K562 (cell line): Measurements from ENCODE around the gene TMEM69. TPM values are rescaled to one million over a fixed set of nuclear protein-coding genes. Genes with fewer than 3 reads are reported as not detected.
A peak's percentile ranks its signal among the peaks of the same experiment; 100 is the strongest.

Experiments used
- GTF2E2 ChIP-seq: fragments of 200-800 bp; sonication (Bioruptor generic); IDR thresholded peaks from 2 replicates; pipeline ENCODE4 v1.6.1; 2016; ENCODE audit warnings: missing genetic modification characterization, missing compliant biosample characterization
- HNRNPL ChIP-seq: fragments of 200-400 bp; formaldehyde crosslinking; IDR thresholded peaks from 2 replicates; pipeline ENCODE4 v1.6.1; 2017; ENCODE audit warnings: low read depth, mild to moderate bottlenecking, low read length
- KLF6 ChIP-seq: fragments of 250-450 bp; sonication (Bioruptor Pico); IDR thresholded peaks from 2 replicates; pipeline ENCODE4 v1.4.0; 2020; ENCODE audit warnings: mild to moderate bottlenecking, moderate library complexity, borderline replicate concordance
- SIN3A ChIP-seq, 2 experiments: fragments of 150-350 bp in 1 of 2; IDR thresholded peaks; 2 replicates each; pipeline ENCODE4 v1.6.1; 2011 to 2016; ENCODE audit warnings: borderline replicate concordance in 2 of 2, low read depth in 2 of 2, low read length in 2 of 2, mild to moderate bottlenecking in 2 of 2, moderate library complexity in 2 of 2; ENCODE audit not compliant: control insufficient read depth in 1 of 2
- SMAD1 ChIP-seq: fragments of 150-350 bp; IDR thresholded peaks from 2 replicates; pipeline ENCODE4 v1.6.1; 2014; ENCODE audit warnings: low read length, low read depth; ENCODE audit not compliant: partially characterized antibody
- SPI1 ChIP-seq: IDR thresholded peaks from 2 replicates; pipeline ENCODE4 v1.6.1; 2011; ENCODE audit warnings: low read depth, low read length, control low read depth, borderline replicate concordance
- ZKSCAN8 ChIP-seq: fragments of 200-800 bp; sonication (Bioruptor generic); IDR thresholded peaks from 2 replicates; pipeline ENCODE4 v1.6.1; 2016; ENCODE audit warnings: missing genetic modification characterization, missing compliant biosample characterization
- ZNF146 ChIP-seq: IDR thresholded peaks from one replicate; pipeline ENCODE4 v1.6.1; 2018; ENCODE audit warnings: missing compliant biosample characterization; ENCODE audit not compliant: unreplicated experiment
- polyA plus RNA-seq, 8 experiments: library from polyadenylated mRNA; depleted of rRNA in 4 of 8; stranded (reverse) in 5 of 8; unstranded in 3 of 8; fragments of >200 nt; fragmentation: Nextera tagmentation in 2 of 8; fragmentation: Illumina TruSeq in 1 of 8; extraction: Ambion mirVana in 2 of 8; extraction: Trizol in 1 of 8; gene quantifications; 2 replicates each; pipeline versions ENCODE4 v1.2.1 to v1.2.3, GENCODE V29; 2011 to 2014; ENCODE audit warnings: inconsistent platforms in 1 of 8, missing spikeins in 1 of 8
- total RNA-seq, 7 experiments: library from RNA; depleted of rRNA in 6 of 7; stranded (reverse); fragments of >200 nt in 6 of 7; fragmentation: Illumina TruSeq in 2 of 7; extraction: Trizol in 2 of 7; gene quantifications; 2 replicates each; pipeline versions ENCODE4 v1.2.1 to v1.2.3, GENCODE V29; 2011 to 2021; ENCODE audit warnings: low replicate concordance in 1 of 7
- TF ChIP-seq, protein P1 (sequence below): fragments of 450-650 bp; IDR thresholded peaks from 2 replicates; pipeline ENCODE4 v1.6.1; 2016
- TF ChIP-seq, protein P2 (sequence below), 2 experiments: fragments of 450-650 bp in 1 of 2; sonication (generic) in 1 of 2; formaldehyde crosslinking in 1 of 2; IDR thresholded peaks; 2 replicates each; pipeline versions ENCODE4 v1.7.1 to v1.9.0; 2016 to 2022; ENCODE audit warnings: inconsistent platforms in 1 of 2, mild to moderate bottlenecking in 1 of 2, missing genetic modification reagents in 1 of 2
- TF ChIP-seq, protein P3 (sequence below): IDR thresholded peaks from 2 replicates; pipeline ENCODE4 v1.6.1; 2016; ENCODE audit warnings: missing genetic modification characterization, missing compliant biosample characterization
- TF ChIP-seq, protein P4 (sequence below): sonication (generic); formaldehyde crosslinking; IDR thresholded peaks from 2 replicates; pipeline ENCODE4 v1.8.1; 2023; ENCODE audit warnings: mild to moderate bottlenecking, missing genetic modification reagents

Gene TMEM69
- total and polyA plus RNA-seq, 9 of the 15 experiments (the other 6 are each of a cell fraction or from before 2014, with no cell fraction given): 47.3 to 248 (median 103) TPM

DNA sequence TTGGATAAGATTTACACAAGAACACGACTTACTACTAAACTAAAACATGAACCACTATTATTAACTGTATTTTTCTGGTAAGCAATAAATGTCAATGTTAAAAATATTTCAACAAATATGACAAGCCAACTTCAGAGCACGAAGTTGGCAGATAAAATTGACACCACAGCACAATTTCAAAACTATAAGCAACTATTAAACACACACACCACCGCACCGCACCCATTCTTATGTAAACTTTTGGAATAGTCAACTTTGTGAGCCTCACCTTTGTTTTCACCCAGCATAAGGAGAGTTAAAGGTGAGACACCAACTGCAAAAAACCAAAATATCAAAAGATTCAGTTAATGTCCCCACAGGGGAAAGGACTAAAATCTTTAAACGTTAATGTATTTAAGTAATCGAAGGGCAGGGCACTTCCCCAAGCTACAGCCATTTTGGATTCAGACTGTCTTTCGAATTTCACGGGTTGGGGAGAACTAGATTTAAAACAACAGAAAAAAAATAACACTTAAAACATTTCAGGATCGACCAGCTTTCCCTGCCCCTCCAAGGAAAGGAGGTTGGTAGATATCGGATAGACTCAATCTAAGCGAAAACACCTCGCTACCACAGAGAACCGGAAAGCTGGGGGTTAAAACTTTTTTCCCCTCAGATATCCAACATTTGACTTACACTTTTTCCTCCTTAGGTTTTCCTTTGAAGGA is 2.5 kb upstream of the TMEM69 start (continued):
- TF ChIP-seq, protein P1, sequence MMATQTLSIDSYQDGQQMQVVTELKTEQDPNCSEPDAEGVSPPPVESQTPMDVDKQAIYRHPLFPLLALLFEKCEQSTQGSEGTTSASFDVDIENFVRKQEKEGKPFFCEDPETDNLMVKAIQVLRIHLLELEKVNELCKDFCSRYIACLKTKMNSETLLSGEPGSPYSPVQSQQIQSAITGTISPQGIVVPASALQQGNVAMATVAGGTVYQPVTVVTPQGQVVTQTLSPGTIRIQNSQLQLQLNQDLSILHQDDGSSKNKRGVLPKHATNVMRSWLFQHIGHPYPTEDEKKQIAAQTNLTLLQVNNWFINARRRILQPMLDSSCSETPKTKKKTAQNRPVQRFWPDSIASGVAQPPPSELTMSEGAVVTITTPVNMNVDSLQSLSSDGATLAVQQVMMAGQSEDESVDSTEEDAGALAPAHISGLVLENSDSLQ: no peak
- TF ChIP-seq KLF6 (0 out of 2 replicates have a peak, but pooled peaks have one; percentile 32), HNRNPL (no peak), ZKSCAN8 (CRISPR knock-in tag) (peak; percentile 41; the same call in 1 of the 2 replicates), GTF2E2 (tag) (0 out of 2 replicates have a peak, but pooled peaks have one; percentile 14), SPI1 (peak; percentile 64), SMAD1 (no peak), SIN3A (IDR thresholded peaks at IDR 0.05; ENCODE audit: borderline replicate concordance in 2 of 2, control insufficient read depth in 1 of 2, low read depth in 2 of 2, low read length in 2 of 2) (0 out of 4 replicates have a peak, but pooled peaks of 1 of the 2 experiments have one; percentile 28), ZNF146 (CRISPR knock-in tag) (no peak)
- TF ChIP-seq, protein P2, sequence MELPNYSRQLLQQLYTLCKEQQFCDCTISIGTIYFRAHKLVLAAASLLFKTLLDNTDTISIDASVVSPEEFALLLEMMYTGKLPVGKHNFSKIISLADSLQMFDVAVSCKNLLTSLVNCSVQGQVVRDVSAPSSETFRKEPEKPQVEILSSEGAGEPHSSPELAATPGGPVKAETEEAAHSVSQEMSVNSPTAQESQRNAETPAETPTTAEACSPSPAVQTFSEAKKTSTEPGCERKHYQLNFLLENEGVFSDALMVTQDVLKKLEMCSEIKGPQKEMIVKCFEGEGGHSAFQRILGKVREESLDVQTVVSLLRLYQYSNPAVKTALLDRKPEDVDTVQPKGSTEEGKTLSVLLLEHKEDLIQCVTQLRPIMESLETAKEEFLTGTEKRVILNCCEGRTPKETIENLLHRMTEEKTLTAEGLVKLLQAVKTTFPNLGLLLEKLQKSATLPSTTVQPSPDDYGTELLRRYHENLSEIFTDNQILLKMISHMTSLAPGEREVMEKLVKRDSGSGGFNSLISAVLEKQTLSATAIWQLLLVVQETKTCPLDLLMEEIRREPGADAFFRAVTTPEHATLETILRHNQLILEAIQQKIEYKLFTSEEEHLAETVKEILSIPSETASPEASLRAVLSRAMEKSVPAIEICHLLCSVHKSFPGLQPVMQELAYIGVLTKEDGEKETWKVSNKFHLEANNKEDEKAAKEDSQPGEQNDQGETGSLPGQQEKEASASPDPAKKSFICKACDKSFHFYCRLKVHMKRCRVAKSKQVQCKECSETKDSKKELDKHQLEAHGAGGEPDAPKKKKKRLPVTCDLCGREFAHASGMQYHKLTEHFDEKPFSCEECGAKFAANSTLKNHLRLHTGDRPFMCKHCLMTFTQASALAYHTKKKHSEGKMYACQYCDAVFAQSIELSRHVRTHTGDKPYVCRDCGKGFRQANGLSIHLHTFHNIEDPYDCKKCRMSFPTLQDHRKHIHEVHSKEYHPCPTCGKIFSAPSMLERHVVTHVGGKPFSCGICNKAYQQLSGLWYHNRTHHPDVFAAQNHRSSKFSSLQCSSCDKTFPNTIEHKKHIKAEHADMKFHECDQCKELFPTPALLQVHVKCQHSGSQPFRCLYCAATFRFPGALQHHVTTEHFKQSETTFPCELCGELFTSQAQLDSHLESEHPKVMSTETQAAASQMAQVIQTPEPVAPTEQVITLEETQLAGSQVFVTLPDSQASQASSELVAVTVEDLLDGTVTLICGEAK (IDR thresholded peaks at IDR 0.05): 0 out of 2 replicates have a peak, but pooled peaks have one; percentile 10
- TF ChIP-seq, protein P2 (CRISPR knock-in tag; IDR thresholded peaks at IDR 0.05): no peak
- TF ChIP-seq, protein P3, sequence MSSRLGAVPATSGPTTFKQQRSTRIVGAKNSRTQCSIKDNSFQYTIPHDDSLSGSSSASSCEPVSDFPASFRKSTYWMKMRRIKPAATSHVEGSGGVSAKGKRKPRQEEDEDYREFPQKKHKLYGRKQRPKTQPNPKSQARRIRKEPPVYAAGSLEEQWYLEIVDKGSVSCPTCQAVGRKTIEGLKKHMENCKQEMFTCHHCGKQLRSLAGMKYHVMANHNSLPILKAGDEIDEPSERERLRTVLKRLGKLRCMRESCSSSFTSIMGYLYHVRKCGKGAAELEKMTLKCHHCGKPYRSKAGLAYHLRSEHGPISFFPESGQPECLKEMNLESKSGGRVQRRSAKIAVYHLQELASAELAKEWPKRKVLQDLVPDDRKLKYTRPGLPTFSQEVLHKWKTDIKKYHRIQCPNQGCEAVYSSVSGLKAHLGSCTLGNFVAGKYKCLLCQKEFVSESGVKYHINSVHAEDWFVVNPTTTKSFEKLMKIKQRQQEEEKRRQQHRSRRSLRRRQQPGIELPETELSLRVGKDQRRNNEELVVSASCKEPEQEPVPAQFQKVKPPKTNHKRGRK (tag): 0 out of 2 replicates have a peak, but pooled peaks have one; percentile 30
- TF ChIP-seq, protein P4, sequence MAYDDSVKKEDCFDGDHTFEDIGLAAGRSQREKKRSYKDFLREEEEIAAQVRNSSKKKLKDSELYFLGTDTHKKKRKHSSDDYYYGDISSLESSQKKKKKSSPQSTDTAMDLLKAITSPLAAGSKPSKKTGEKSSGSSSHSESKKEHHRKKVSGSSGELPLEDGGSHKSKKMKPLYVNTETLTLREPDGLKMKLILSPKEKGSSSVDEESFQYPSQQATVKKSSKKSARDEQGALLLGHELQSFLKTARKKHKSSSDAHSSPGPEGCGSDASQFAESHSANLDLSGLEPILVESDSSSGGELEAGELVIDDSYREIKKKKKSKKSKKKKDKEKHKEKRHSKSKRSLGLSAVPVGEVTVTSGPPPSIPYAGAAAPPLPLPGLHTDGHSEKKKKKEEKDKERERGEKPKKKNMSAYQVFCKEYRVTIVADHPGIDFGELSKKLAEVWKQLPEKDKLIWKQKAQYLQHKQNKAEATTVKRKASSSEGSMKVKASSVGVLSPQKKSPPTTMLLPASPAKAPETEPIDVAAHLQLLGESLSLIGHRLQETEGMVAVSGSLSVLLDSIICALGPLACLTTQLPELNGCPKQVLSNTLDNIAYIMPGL (CRISPR knock-in tag): no peak
